HepG2 (cell line): Measurements from ENCODE around the gene RBBP5. TPM values are rescaled to one million over a fixed set of nuclear protein-coding genes. Genes with fewer than 3 reads are reported as not detected.

ENCODE experiments used
- ATAC-seq: fragments of 200-7000 bp; cut with Tn5 transposase; 3 replicates; pipeline ENCODE4 v1.9.1; 2020; ENCODE audit warnings: mild to moderate bottlenecking, moderate library complexity
- BruUV-seq: library from RNA; stranded (reverse); fragments of 400-500 nt; replicated peaks from 2 replicates; lab custom pipeline; 2021; lab: Mats Ljungman, UMichigan
- CTCF ChIA-PET: fragments of 300-600 bp; formaldehyde crosslinking; extraction: SDS; loops from one replicate; lab custom pipeline; 2021; ENCODE audit warnings: low total read pairs, inconsistent platforms, low intra/inter-chr PET ratio; lab: Yijun Ruan, JAX
- POLR2A ChIA-PET: fragments of 350-600 bp; sonication (Branson Sonifier 250); formaldehyde crosslinking; loops from one replicate; lab custom pipeline; 2020; ENCODE audit warnings: antibody characterized with exemption, inconsistent platforms; lab: Yijun Ruan, JAX
- DNase-seq: peaks from one replicate; pipeline ENCODE4 v3.0.0-alpha.2; 2015; ENCODE audit warnings: low spot score
- FAIRE-seq: peaks from 3 replicates; lab custom pipeline; 2011; peaks lifted over from hg19 to GRCh38; lab: Jason Lieb, UNC
- H2AFZ ChIP-seq: one replicate; pipeline ENCODE4 v1.6.1; 2011; ENCODE audit warnings: low read length, inconsistent platforms
- H3K27ac ChIP-seq: fragments of 300-600 bp; 3 replicates; pipeline ENCODE4 v1.8.0; 2011; ENCODE audit warnings: mixed run types, mild to moderate bottlenecking, mixed read lengths, low read length, inconsistent platforms; ENCODE audit not compliant: insufficient read depth; ENCODE audit errors: extremely low read length
- H3K27me3 ChIP-seq, 2 experiments: fragments of 200-600 bp in 1 of 2; 2 replicates in 1 of 2; 3 replicates in 1 of 2; pipeline versions ENCODE4 v1.6.0 to v1.8.0; 2011; ENCODE audit warnings: low read length in 2 of 2, mild to moderate bottlenecking in 2 of 2, moderate library complexity in 2 of 2, inconsistent platforms in 1 of 2; ENCODE audit not compliant: insufficient read depth in 2 of 2, control insufficient read depth in 1 of 2
- H3K36me3 ChIP-seq, 2 experiments: fragments of 200-600 bp in 1 of 2; replicated peaks in 1 of 2; 2 replicates in 1 of 2; 3 replicates in 1 of 2; pipeline versions ENCODE4 v1.5.1 to v1.8.0; 2011; ENCODE audit warnings: low read length in 2 of 2, inconsistent platforms in 1 of 2; ENCODE audit not compliant: insufficient read depth in 2 of 2, control insufficient read depth in 1 of 2
- H3K4me1 ChIP-seq: 2 replicates; pipeline ENCODE4 v1.5.1; 2012; ENCODE audit warnings: low read length, inconsistent platforms; ENCODE audit not compliant: insufficient read depth
- H3K4me2 ChIP-seq: 2 replicates; pipeline ENCODE4 v1.6.0; 2011; ENCODE audit warnings: low read depth, low read length, inconsistent platforms
- H3K4me3 ChIP-seq, 3 experiments: fragments of 200-600 bp in 1 of 3; sonication (generic), shearing (Covaris generic) in 1 of 3; replicated peaks in 1 of 3; 2 replicates each; pipeline ENCODE4 v1.5.1; 2011 to 2016; ENCODE audit warnings: low read length in 3 of 3, inconsistent platforms in 2 of 3, low read depth in 2 of 3, mild to moderate bottlenecking in 2 of 3, control low read depth in 1 of 3, mixed read lengths in 1 of 3; ENCODE audit not compliant: insufficient read depth in 1 of 3
- H3K79me2 ChIP-seq: one replicate; pipeline ENCODE4 v1.6.1; 2011; ENCODE audit warnings: low read length, inconsistent platforms; ENCODE audit not compliant: insufficient read depth
- H3K9ac ChIP-seq: 2 replicates; pipeline ENCODE4 v1.6.0; 2011; ENCODE audit warnings: mild to moderate bottlenecking, low read depth, low read length, inconsistent platforms; ENCODE audit not compliant: insufficient read depth
- H3K9me3 ChIP-seq: 2 replicates; pipeline ENCODE4 v1.5.1; 2012; ENCODE audit warnings: mild to moderate bottlenecking, low read length
- H4K20me1 ChIP-seq: 2 replicates; pipeline ENCODE4 v1.6.0; 2011; ENCODE audit warnings: inconsistent platforms, mild to moderate bottlenecking, low read length, moderate library complexity; ENCODE audit not compliant: insufficient read depth
- CSRNP2 ChIP-seq: sonication (generic); formaldehyde crosslinking; conservative IDR thresholded peaks from 2 replicates; pipeline ENCODE4 v1.8.0; 2022; ENCODE audit warnings: low read depth, missing genetic modification reagents
- FOXK1 ChIP-seq: sonication (generic); formaldehyde crosslinking; IDR thresholded peaks from 2 replicates; pipeline ENCODE4 v1.4.0; 2020; ENCODE audit warnings: low read depth, missing genetic modification reagents, borderline replicate concordance
- KDM2A ChIP-seq: sonication (generic); formaldehyde crosslinking; IDR thresholded peaks from 2 replicates; pipeline ENCODE4 v1.4.0; 2020; ENCODE audit warnings: low read depth, missing genetic modification reagents, borderline replicate concordance
- RBAK ChIP-seq: sonication (generic); formaldehyde crosslinking; IDR thresholded peaks from 2 replicates; pipeline ENCODE4 v1.5.1; 2020; ENCODE audit warnings: mild to moderate bottlenecking, missing genetic modification reagents
- TP53 ChIP-seq: sonication (generic); formaldehyde crosslinking; conservative IDR thresholded peaks from 2 replicates; pipeline ENCODE4 v1.4.0; 2020; ENCODE audit warnings: missing genetic modification reagents
- ZNF430 ChIP-seq: sonication (generic); formaldehyde crosslinking; IDR thresholded peaks from 2 replicates; pipeline ENCODE4 v1.9.0; 2021; ENCODE audit warnings: mild to moderate bottlenecking, missing genetic modification reagents
- WGBS: methylation state at CpG from one replicate; pipeline ENCODE4 v1.1.6; 2017; ENCODE audit warnings: low lambda C conversion rate; 5-methylcytosine and 5-hydroxymethylcytosine counted together
- in situ Hi-C: cut with HindIII; loops from 2 replicates; pipeline ENCODE4 v1.10.0; 2017; ENCODE audit warnings: low pct_unique_long_range_greater_than_20kb; ENCODE audit not compliant: extremely low pct_ligation_motif_present
- intact Hi-C: fragments of 100-400 bp; cut with micrococcal nuclease; formaldehyde crosslinking; loops from one replicate; pipeline ENCODE4 v1.10.0; 2022; ENCODE audit not compliant: unreplicated experiment
- polyA plus RNA-seq, 8 experiments: library from polyadenylated mRNA; depleted of rRNA in 3 of 8; stranded (reverse) in 7 of 8; unstranded in 1 of 8; fragments of >200 nt; fragmentation: Illumina TruSeq in 4 of 8; extraction: Trizol in 4 of 8; gene quantifications; 2 replicates each; pipeline versions ENCODE4 v1.2.1 to v1.2.3, GENCODE V29; 2011 to 2016; ENCODE audit warnings: low read depth in 4 of 8, missing spikeins in 1 of 8, mixed read lengths in 1 of 8; ENCODE audit not compliant: insufficient read depth in 1 of 8
- total RNA-seq, 5 experiments: library from RNA; depleted of rRNA; stranded (reverse); fragments of >200 nt; fragmentation: Illumina TruSeq; extraction: Trizol; gene quantifications; 2 replicates each; pipeline ENCODE4 v1.2.3, GENCODE V29; 2016; ENCODE audit warnings: low read depth in 1 of 5

The RBBP5 gene
- total and polyA plus RNA-seq, 2 of the 13 experiments (the other 11 are each of a cell fraction or from before 2014, with no cell fraction given): 6.6 to 17.1 TPM

DNA sequence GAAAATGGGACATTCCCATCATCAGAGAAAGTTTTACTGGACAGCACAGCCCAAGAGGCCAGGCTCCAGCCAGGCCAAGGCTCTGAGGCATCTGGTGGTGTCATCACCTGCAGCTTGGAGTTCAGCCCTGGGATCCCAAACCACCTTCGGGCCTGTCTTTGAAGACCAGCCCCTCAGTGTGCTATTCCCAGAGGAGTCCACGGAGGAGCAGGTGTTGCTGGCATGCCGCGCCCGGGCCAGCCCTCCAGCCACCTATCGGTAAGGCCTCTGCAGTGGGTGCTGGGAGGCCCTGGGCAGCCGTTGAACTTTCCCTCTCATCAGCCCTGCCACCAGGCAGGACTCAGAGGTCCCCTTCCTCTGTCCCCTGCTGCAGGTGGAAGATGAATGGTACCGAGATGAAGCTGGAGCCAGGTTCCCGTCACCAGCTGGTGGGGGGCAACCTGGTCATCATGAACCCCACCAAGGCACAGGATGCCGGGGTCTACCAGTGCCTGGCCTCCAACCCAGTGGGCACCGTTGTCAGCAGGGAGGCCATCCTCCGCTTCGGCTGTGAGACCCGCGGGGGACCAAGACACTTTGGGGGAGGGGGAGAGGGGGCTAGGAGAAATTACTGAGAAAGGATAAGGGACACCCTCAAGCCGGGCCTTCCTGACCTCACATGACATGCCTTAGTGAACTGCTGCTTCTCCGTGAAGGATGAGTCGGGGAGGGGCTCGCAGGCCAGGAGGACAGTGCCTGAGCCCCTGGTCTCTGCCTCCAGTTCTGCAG, 63.8 kb downstream of the RBBP5 start:
- in situ Hi-C loops: no loop called here
- CTCF ChIA-PET: interaction anchor here (0.7 kb wide), 1 partner anchor 69 kb away, joined by 3 read pairs; no protein-coding TSS in a partner anchor
- WGBS: 35% methylated on average over 11 of the region's 19 CpGs

More for the DNA sequence above, 63.8 kb downstream of the RBBP5 start:
- H2AFZ ChIP-seq: no peak overlapping the region
- TF ChIP-seq CSRNP2 (CRISPR knock-in tag) (no peak), ZNF430 (CRISPR knock-in tag) (no peak), TP53 (CRISPR knock-in tag) (no peak), RBAK (no peak), KDM2A (CRISPR knock-in tag) (no peak), FOXK1 (CRISPR knock-in tag) (no peak)
- no peak overlapping the region for H3K4me3 ChIP-seq
- no TSS peak for BruUV-seq
- no peaks in the 10 kb centered on the region for H3K4me1 ChIP-seq
- no peak for ATAC-seq
- intact Hi-C loops: no loop called here
- POLR2A ChIA-PET: no interaction called here
- H3K27me3 ChIP-seq: peaks cover 3 to 56% of the 10 kb centered on the region in 2 experiments; a peak in 3 of 5 replicates
- H3K9ac ChIP-seq: no peak overlapping the region
- H3K9me3 ChIP-seq: no peaks in the 10 kb centered on the region
- H3K4me2 ChIP-seq: no peak overlapping the region
- H3K27ac ChIP-seq: no peak overlapping the region
- no peaks in the 10 kb centered on the region for H3K36me3 ChIP-seq
- no peak for DNase-seq
- no peaks in the 10 kb centered on the region for H4K20me1 ChIP-seq
- H3K79me2 ChIP-seq: no peaks in the 10 kb centered on the region
- FAIRE-seq: no peak
